Fibroblast of the aortic adventitia (primary cell): ENCODE measurements around the gene FILIP1. TPM values are rescaled to one million over a fixed set of nuclear protein-coding genes. Genes with fewer than 3 reads are reported as not detected.
A peak's percentile ranks its signal among the peaks of the same experiment; 100 is the strongest.

Experiments used
- DNase-seq: peaks from one replicate; pipeline ENCODE4 v3.0.0-alpha.2; 2010; ENCODE audit warnings: low read depth
- H3K4me3 ChIP-seq: 2 replicates; pipeline ENCODE4 v1.5.1; 2011; ENCODE audit warnings: low read depth, mild to moderate bottlenecking, control low read depth, low read length, moderate library complexity
- CTCF ChIP-seq: IDR thresholded peaks from 2 replicates; pipeline ENCODE4 v1.5.1; 2011; ENCODE audit warnings: mild to moderate bottlenecking, low read length, control low read depth, inconsistent platforms; ENCODE audit not compliant: insufficient read depth
- total RNA-seq: library from RNA; depleted of rRNA; stranded (reverse); fragments of >200 nt; gene quantifications from 2 replicates; pipeline ENCODE4 v1.2.3, GENCODE V29; 2012; ENCODE audit warnings: low replicate concordance

FILIP1 gene
- total RNA-seq, 1 donor, result 0.45 TPM

- TF ChIP-seq CTCF, result no peak
- no peak for DNase-seq
- no peak overlapping the region for H3K4me3 ChIP-seq
These were observed 114.1 kb downstream of the FILIP1 start for GRCh38 chr6:75379536-75379935.

- no peak for DNase-seq
- no peak for TF ChIP-seq CTCF
- H3K4me3 ChIP-seq, result no peak overlapping the region
These were observed 115.5 kb downstream of the FILIP1 start for GRCh38 chr6:75378101-75378500.

- TF ChIP-seq CTCF, result no peak
- H3K4me3 ChIP-seq, result no peak overlapping the region
- no peak for DNase-seq
These were observed 116.2 kb downstream of the FILIP1 start for GRCh38 chr6:75377386-75377785.

GRCh38 chr6:75376347-75377024 lies 117.1 kb downstream of the FILIP1 start:
- no peak overlapping the region for H3K4me3 ChIP-seq
- peak; percentile 40 for DNase-seq
- TF ChIP-seq CTCF, result no peak

GRCh38 chr6:75374961-75375400 lies 118.6 kb downstream of the FILIP1 start:
- DNase-seq, result no peak
- no peak overlapping the region for H3K4me3 ChIP-seq
- no peak for TF ChIP-seq CTCF

GRCh38 chr6:75372884-75373283 lies 120.7 kb downstream of the FILIP1 start:
- no peak for TF ChIP-seq CTCF
- no peak overlapping the region for H3K4me3 ChIP-seq
- DNase-seq, result no peak

- H3K4me3 ChIP-seq, result no peak overlapping the region
- no peak for DNase-seq
- no peak for TF ChIP-seq CTCF
These were observed 123.6 kb downstream of the FILIP1 start for GRCh38 chr6:75370011-75370410.
